Superior temporal gyrus (tissue), 1 donor: ENCODE results near the gene TBC1D10B.
"Not testable (repeated sequence)": the region's sequence is repeated elsewhere in the genome, so short reads cannot be mapped to it uniquely, and the experiment has no call there.

Source experiments
- DNase-seq: peaks from one replicate; pipeline ENCODE4 v3.0.0-alpha.2; 2016; ENCODE audit errors: extremely low spot score

TBC1D10B gene

DNA sequence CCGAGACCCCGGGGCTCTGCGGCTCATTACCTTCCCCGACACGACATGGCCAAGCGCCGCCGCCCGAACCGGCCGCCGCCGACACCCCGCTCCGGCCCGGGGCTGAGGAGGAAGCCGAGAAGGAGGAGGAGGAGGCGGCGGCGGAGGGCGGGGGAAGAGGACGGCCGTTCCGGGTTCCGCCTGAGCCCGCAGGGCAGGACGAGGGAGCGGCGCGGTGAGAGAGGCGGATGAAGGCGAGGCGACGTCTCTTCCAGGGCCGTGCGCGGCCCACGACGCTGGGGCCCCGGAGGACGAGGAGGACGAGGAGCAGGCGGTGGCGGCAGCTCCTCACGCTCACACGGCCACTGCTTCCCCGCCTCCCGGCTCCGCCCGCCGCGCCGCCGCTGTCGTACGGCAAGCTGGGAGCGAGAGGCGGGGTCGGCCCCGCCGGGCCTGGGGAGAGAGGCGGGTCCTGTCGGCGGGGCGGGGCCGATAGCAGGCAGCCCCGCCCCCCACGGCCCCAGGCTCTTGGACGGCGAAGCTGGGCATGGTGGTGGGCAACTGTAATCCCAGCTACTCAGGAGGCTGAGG, 35.2 kb downstream of the TBC1D10B start:
- peak; percentile 49 for DNase-seq

DNA sequence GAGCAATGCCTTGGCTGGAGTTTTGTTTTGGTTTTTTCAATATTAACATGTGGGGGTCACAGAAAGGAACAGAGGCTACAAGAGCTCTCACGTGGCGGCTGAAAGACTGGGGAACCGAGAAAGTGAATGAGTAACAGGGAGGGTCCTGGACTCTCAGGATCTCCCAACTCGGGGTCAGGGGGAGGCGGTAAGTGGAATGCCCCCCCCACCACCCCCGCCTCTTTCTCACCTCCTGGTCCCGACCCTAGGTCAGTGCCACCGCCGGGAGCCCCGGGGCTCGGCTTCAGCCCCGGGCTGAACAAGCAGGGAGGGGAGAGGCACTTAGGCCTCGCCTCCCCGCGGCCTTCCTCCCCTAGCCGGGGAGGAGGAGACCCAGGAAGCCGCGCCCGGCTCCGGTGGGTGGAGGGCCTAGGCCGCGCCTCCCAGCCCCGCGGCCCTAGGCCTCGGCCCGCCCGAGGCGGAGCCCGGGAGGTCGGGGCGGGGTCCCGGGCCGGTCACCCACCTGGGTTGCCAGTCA, 35.8 kb downstream of the TBC1D10B start:
- not testable (repeated sequence) for DNase-seq

DNA sequence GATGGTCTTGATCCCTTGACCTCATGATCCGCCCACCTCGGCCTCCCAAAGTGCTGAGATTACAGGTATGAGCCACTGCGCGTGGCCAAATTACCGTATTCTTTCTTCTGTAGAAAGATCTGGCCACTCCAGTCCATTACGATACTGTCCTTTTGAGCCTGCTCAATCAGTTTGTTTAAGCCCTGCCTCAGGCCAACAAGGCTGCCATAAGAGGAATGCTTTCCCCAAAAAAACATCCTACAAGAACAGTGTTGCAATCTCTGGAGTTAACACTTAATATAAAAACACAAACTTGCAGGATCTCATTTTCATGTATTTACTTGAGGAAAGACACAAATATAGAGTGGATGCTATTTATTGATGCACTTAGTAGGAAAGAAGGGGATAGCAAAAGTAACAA, 46.1 kb downstream of the TBC1D10B start:
- DNase-seq = not testable (repeated sequence)

DNA sequence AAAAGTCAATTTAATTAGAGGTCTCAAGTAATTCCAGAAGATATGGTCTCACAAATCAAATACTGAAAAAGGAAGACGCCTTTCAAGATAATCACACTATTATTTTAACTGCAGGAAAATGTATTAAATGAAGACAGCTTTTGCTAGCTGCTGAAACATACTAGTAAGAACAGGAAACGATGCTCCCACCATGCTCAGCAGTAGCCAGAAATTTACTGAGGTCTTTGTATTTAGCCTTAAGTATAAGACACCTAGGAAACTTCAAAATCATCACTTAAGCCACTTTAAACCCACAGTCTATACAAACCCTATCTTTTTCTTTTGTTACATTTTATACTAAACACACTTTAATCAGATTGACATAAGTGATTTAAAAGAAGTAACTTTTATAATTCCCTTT, 51.6 kb downstream of the TBC1D10B start:
- DNase-seq = not testable (repeated sequence)

DNA sequence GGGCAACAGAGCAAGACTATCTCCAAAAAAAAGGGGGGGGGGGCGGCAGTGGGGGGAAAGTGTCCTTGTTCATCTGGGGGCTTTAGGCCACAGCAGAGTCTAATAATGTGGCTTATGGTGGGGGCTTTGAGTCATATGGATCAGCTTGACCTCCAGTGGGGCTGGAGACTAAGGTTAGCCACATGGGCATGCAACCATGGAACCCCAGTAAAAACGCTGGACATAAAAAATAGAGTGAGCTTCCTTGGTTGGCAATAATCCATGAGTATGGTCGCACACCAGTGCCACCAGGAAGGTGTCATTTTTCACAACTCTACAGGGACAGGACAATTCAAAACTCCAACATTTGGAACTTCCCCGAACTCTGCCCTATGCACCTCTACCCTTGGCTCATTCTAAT, 59.4 kb downstream of the TBC1D10B start:
- DNase-seq = not testable (repeated sequence)

DNA sequence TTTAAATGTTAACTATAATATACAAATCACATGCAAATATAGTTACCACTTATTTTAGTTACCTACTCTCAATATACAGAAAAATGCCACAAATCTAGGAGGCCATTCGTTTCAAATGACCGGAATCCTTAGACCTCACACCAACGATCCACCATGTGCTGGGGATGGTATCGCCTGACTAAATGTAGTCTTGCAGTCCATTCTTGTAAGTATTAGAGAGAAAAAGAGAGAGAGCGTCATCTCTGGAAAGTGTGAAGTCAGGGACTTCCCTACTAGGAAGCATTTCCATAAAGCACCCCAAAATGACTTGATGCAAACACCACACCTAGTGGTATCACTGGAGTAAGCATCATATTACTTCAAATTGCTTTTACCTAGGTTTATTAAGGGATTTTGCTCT, 61.0 kb downstream of the TBC1D10B start:
- not testable (repeated sequence) for DNase-seq
